Memory B cell (primary cell): Measurements from ENCODE around the gene PCNX2.
"Not testable (repeated sequence)": the region's sequence is repeated elsewhere in the genome, so short reads cannot be mapped to it uniquely, and the experiment has no call there.

ENCODE experiments used
- ATAC-seq: fragments of 150-1000 bp; cut with Tn5 transposase; 2 replicates; pipeline ENCODE4 v1.10.0; 2021; ENCODE audit warnings: low read depth, mild to moderate bottlenecking, moderate library complexity
- DNase-seq, 2 donors: peaks; one replicate each; pipeline ENCODE4 v3.0.0; 2022; ENCODE audit warnings: low spot score in 2 of 2
- H3K27ac Mint-ChIP-seq: one replicate; pipeline ENCODE4 v1.8.0; 2022; ENCODE audit warnings: mild to moderate bottlenecking, moderate library complexity, mixed read lengths
- H3K27me3 Mint-ChIP-seq: one replicate; pipeline ENCODE4 v1.8.0; 2022; ENCODE audit warnings: mixed read lengths
- H3K36me3 Mint-ChIP-seq: one replicate; pipeline ENCODE4 v1.8.0; 2022; ENCODE audit warnings: mild to moderate bottlenecking, mixed read lengths
- H3K4me1 Mint-ChIP-seq: one replicate; pipeline ENCODE4 v1.8.0; 2022; ENCODE audit warnings: mixed read lengths
- H3K4me3 Mint-ChIP-seq: one replicate; pipeline ENCODE4 v1.8.0; 2022; ENCODE audit warnings: mild to moderate bottlenecking, moderate library complexity, mixed read lengths
- H3K9me3 Mint-ChIP-seq: one replicate; pipeline ENCODE4 v1.8.0; 2022; ENCODE audit warnings: mixed read lengths

PCNX2 gene

GRCh38 chr1:233158322-233158721 is 137.2 kb downstream of the PCNX2 start:
- ATAC-seq (no peak), DNase-seq (no peak)
- no peaks in the 10 kb centered on the region for H3K9me3 Mint-ChIP-seq
- H3K4me3 Mint-ChIP-seq = no peak overlapping the region
- H3K36me3 Mint-ChIP-seq = peaks cover 45% of the 10 kb centered on the region
- H3K27me3 Mint-ChIP-seq = no peaks in the 10 kb centered on the region
- no peaks in the 10 kb centered on the region for H3K4me1 Mint-ChIP-seq
- no peak overlapping the region for H3K27ac Mint-ChIP-seq

- H3K27me3 Mint-ChIP-seq = no peaks in the 10 kb centered on the region
- H3K4me3 Mint-ChIP-seq = no peak overlapping the region
- DNase-seq = no peak
- no peak for ATAC-seq
- no peak overlapping the region for H3K27ac Mint-ChIP-seq
- H3K9me3 Mint-ChIP-seq = no peaks in the 10 kb centered on the region
- no peaks in the 10 kb centered on the region for H3K4me1 Mint-ChIP-seq
- H3K36me3 Mint-ChIP-seq = peaks cover 53% of the 10 kb centered on the region
Measured at GRCh38 chr1:233157245-233157644, 138.3 kb downstream of the PCNX2 start.

- ATAC-seq = no peak
- H3K4me1 Mint-ChIP-seq = no peaks in the 10 kb centered on the region
- no peak for DNase-seq
- H3K4me3 Mint-ChIP-seq = no peak overlapping the region
- H3K27ac Mint-ChIP-seq = no peak overlapping the region
- H3K9me3 Mint-ChIP-seq = no peaks in the 10 kb centered on the region
- no peaks in the 10 kb centered on the region for H3K27me3 Mint-ChIP-seq
- peaks cover 34% of the 10 kb centered on the region for H3K36me3 Mint-ChIP-seq
Measured at GRCh38 chr1:233151861-233152260, 143.7 kb downstream of the PCNX2 start.

GRCh38 chr1:233144434-233144833 is 151.1 kb downstream of the PCNX2 start:
- Mint-ChIP-seq H3K9me3 (no peaks in the 10 kb centered on the region), H3K27ac (no peak overlapping the region), H3K4me3 (no peak overlapping the region), H3K4me1 (peaks cover 9% of the 10 kb centered on the region), H3K27me3 (no peaks in the 10 kb centered on the region), H3K36me3 (peaks cover 13% of the 10 kb centered on the region)
- no peak for DNase-seq
- ATAC-seq = no peak

GRCh38 chr1:233143241-233143640 is 152.3 kb downstream of the PCNX2 start:
- Mint-ChIP-seq H3K27me3 (no peaks in the 10 kb centered on the region), H3K27ac (no peak overlapping the region), H3K9me3 (no peaks in the 10 kb centered on the region), H3K4me3 (no peak overlapping the region), H3K4me1 (peaks cover 9% of the 10 kb centered on the region), H3K36me3 (peaks cover 15% of the 10 kb centered on the region)
- DNase-seq (no peak), ATAC-seq (no peak)

- no peak overlapping the region for H3K27ac Mint-ChIP-seq
Measured at GRCh38 chr1:233140974-233141373, 154.6 kb downstream of the PCNX2 start.

GRCh38 chr1:233140499-233140898 is 155.0 kb downstream of the PCNX2 start:
- Mint-ChIP-seq H3K4me1 (peaks cover 9% of the 10 kb centered on the region), H3K36me3 (peaks cover 17% of the 10 kb centered on the region), H3K4me3 (no peak overlapping the region), H3K27ac (no peak overlapping the region), H3K9me3 (no peaks in the 10 kb centered on the region), H3K27me3 (no peaks in the 10 kb centered on the region)
- ATAC-seq (no peak), DNase-seq (no peak)

More at GRCh38 chr1:233140974-233141373, 154.6 kb downstream of the PCNX2 start:
- ATAC-seq = no peak
- H3K36me3 Mint-ChIP-seq = peaks cover 15% of the 10 kb centered on the region
- DNase-seq = no peak
- peaks cover 9% of the 10 kb centered on the region for H3K4me1 Mint-ChIP-seq
- no peak overlapping the region for H3K4me3 Mint-ChIP-seq
- no peaks in the 10 kb centered on the region for H3K27me3 Mint-ChIP-seq
- H3K9me3 Mint-ChIP-seq = no peaks in the 10 kb centered on the region

- Mint-ChIP-seq H3K36me3 (peaks cover 21% of the 10 kb centered on the region), H3K9me3 (no peaks in the 10 kb centered on the region)
Measured at GRCh38 chr1:233138788-233139585, 156.5 kb downstream of the PCNX2 start.

GRCh38 chr1:233135833-233136232 is 159.7 kb downstream of the PCNX2 start:
- Mint-ChIP-seq H3K27ac (no peak overlapping the region), H3K27me3 (no peaks in the 10 kb centered on the region), H3K9me3 (no peaks in the 10 kb centered on the region), H3K4me3 (no peak overlapping the region), H3K4me1 (no peaks in the 10 kb centered on the region), H3K36me3 (peaks cover 31% of the 10 kb centered on the region)
- ATAC-seq (no peak), DNase-seq (no peak)

More at GRCh38 chr1:233138788-233139585, 156.5 kb downstream of the PCNX2 start:
- no peak overlapping the region for H3K4me3 Mint-ChIP-seq
- DNase-seq (no peak), ATAC-seq (no peak)
- H3K4me1 Mint-ChIP-seq = peaks cover 9% of the 10 kb centered on the region
- H3K27me3 Mint-ChIP-seq = no peaks in the 10 kb centered on the region
- H3K27ac Mint-ChIP-seq = no peak overlapping the region

- no peaks in the 10 kb centered on the region for H3K9me3 Mint-ChIP-seq
- DNase-seq (no peak), ATAC-seq (no peak)
- H3K36me3 Mint-ChIP-seq = peaks cover 42% of the 10 kb centered on the region
- no peaks in the 10 kb centered on the region for H3K27me3 Mint-ChIP-seq
- no peaks in the 10 kb centered on the region for H3K4me1 Mint-ChIP-seq
- no peak overlapping the region for H3K4me3 Mint-ChIP-seq
- H3K27ac Mint-ChIP-seq = no peak overlapping the region
Measured at GRCh38 chr1:233132445-233132844, 163.1 kb downstream of the PCNX2 start.

- H3K4me3 Mint-ChIP-seq, H3K4me1 Mint-ChIP-seq, ATAC-seq, H3K27me3 Mint-ChIP-seq, H3K27ac Mint-ChIP-seq, H3K9me3 Mint-ChIP-seq, DNase-seq: not testable (repeated sequence)
- H3K36me3 Mint-ChIP-seq = peaks cover 45% of the 10 kb centered on the region
Measured at GRCh38 chr1:233129031-233129430, 166.5 kb downstream of the PCNX2 start.

GRCh38 chr1:233127157-233127556 is 168.4 kb downstream of the PCNX2 start:
- ATAC-seq (no peak), DNase-seq (no peak)
- Mint-ChIP-seq H3K4me1 (no peaks in the 10 kb centered on the region), H3K27me3 (no peaks in the 10 kb centered on the region), H3K9me3 (no peaks in the 10 kb centered on the region), H3K36me3 (peaks cover 31% of the 10 kb centered on the region), H3K27ac (no peak overlapping the region), H3K4me3 (no peak overlapping the region)

GRCh38 chr1:233122779-233123178 is 172.7 kb downstream of the PCNX2 start:
- no peak for ATAC-seq
- Mint-ChIP-seq H3K27me3 (no peaks in the 10 kb centered on the region), H3K36me3 (peaks cover 20% of the 10 kb centered on the region)

GRCh38 chr1:233121947-233122559 is 173.5 kb downstream of the PCNX2 start:
- Mint-ChIP-seq H3K27me3 (no peaks in the 10 kb centered on the region), H3K27ac (peak overlapping the region; percentile 16), H3K36me3 (peaks cover 16% of the 10 kb centered on the region), H3K4me3 (no peak overlapping the region), H3K4me1 (peaks cover 2% of the 10 kb centered on the region), H3K9me3 (no peaks in the 10 kb centered on the region)
- DNase-seq = no peak
- ATAC-seq = no peak

More at GRCh38 chr1:233122779-233123178, 172.7 kb downstream of the PCNX2 start:
- Mint-ChIP-seq H3K9me3 (no peaks in the 10 kb centered on the region), H3K27ac (no peak overlapping the region), H3K4me1 (peaks cover 2% of the 10 kb centered on the region), H3K4me3 (no peak overlapping the region)
- DNase-seq = no peak
